Medulla oblongata (tissue), 1 donor: ENCODE data around the gene FATE1.
"Not testable (repeated sequence)": the region's sequence is repeated elsewhere in the genome, so short reads cannot be mapped to it uniquely, and the experiment has no call there.

Source experiments
- DNase-seq: peaks from one replicate; pipeline ENCODE4 v3.0.0-alpha.2; 2015; ENCODE audit errors: extremely low spot score

The FATE1 gene, protein sequence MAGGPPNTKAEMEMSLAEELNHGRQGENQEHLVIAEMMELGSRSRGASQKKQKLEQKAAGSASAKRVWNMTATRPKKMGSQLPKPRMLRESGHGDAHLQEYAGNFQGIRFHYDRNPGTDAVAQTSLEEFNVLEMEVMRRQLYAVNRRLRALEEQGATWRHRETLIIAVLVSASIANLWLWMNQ

GRCh38 chrX:151715752-151716151, at the start of gene FATE1:
FATE1 (plus strand) TSS chrX:151716035; CDS start chrX:151716120, 85 bp downstream.
- DNase-seq, result no peak

- DNase-seq, result no peak
Measured at GRCh38 chrX:151675121-151675746, 40.6 kb upstream of the FATE1 start.

DNA sequence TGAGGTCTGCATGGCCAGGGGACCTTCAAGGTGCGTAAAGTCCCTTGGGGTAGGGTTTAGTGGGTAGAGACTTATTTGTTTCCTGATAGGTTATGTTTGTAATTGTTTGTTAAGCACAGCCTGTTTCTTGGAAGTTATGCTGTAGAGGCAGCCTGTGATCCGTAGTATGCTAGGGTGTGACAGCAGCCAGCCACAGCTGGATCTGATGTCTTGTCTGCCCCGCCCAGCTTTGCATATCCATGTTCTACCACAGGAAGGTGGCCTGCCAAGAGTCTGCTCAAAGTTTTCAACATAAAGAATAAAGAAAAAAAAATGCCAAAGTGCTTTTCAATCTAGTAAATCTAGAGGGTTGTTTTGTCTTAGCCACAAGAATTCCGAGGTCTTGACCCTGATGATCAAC, 39.6 kb upstream of the FATE1 start:
- no peak for DNase-seq

DNA sequence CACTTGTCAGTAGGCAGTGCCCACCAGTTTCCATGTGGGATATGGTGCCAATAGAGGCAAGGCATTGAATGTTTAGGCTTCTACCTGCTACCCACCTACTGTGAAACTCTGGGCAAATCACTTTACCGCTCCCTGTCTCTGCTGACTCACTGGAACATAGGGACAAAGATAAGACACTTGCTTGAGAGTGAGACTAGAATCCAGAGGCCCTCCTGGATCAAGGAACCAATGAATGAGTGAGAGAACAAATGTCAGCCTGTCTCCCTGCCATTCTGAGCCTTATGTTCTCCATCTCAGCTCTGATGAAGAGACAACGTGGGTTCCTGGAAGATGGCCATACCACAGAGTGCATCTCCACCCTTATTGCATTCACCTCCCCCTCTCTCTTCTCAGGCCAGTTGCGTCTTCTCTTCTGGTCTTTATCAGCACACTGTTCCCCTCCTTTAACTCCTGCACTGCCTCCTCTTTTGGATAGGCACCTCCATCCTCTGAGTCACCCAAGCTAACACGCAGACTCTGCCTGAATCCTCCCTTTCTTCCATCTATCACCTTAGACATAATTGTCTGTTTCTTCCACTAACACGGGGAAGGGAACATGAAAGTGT, 35.9 kb upstream of the FATE1 start:
- no peak for DNase-seq

DNA sequence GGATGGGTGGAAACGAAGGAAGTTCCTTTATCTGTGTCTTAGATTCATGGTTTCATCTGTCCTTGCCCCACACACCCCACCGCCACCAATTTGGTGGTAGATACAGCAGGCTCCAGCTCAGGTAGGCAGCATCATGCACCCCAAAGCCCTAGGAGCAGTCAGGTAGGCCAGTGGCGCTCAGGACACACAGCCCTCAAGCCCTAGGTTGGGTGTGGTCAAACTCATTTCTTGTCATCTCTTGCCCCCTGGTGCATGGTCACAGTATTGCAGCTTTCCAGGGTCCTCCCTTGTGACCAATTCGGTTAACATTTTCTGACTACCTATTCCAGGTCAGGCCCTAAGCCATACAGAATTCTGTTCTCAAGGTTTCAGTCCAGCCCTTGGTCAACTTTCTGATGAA, 35.0 kb upstream of the FATE1 start:
- peak; percentile 25 for DNase-seq

DNA sequence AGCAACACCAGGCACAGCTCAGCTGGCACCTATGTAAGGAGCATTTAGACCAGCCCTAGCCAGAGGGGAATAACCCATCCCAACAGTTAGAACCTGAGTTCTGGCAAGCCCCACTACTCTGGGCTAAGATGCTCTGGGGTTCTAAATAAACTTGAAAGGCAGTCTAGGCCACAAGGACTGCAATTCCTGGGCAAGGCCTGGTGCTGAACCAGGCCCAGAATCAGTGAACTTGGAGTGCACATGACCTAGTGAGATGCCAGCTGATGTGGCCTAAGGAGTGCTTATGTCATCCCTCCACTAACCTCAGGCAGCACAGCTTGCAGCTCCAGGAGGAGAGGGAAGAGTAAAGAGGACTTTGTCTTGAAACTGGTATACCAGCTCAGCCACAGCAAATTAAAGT, 28.2 kb upstream of the FATE1 start:
- no peak for DNase-seq

- DNase-seq, result no peak
Measured at GRCh38 chrX:151688695-151689094, 27.1 kb upstream of the FATE1 start.

GRCh38 chrX:151692825-151693224, 23.0 kb upstream of the FATE1 start:
- DNase-seq, result no peak

DNA sequence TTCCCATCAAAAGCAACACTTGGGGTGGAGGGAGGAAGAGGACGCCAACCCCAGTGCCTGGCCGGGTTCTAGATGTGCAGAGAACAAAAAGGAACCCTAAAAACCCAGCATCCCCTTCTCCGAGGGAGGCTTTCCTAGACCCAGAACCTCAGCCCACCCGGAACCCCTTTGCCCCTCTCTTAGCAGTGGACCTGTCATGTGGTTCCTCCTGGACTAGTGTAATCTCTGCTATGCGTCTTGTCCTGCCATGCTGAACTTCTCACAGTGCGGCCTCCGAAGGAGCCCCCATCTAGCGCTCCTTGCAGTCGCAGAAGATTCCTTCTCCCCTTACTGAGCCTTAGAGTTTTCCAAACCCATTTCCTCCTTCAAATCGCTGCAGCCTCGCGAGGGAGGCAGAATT, 21.7 kb upstream of the FATE1 start:
- DNase-seq, result no peak

- no peak for DNase-seq
Measured at GRCh38 chrX:151694661-151695582, 20.9 kb upstream of the FATE1 start, which contains the start of gene PRRG3. PRRG3 (plus strand) TSS chrX:151695458; CDS start chrX:151698815, 3,357 bp downstream.

DNA sequence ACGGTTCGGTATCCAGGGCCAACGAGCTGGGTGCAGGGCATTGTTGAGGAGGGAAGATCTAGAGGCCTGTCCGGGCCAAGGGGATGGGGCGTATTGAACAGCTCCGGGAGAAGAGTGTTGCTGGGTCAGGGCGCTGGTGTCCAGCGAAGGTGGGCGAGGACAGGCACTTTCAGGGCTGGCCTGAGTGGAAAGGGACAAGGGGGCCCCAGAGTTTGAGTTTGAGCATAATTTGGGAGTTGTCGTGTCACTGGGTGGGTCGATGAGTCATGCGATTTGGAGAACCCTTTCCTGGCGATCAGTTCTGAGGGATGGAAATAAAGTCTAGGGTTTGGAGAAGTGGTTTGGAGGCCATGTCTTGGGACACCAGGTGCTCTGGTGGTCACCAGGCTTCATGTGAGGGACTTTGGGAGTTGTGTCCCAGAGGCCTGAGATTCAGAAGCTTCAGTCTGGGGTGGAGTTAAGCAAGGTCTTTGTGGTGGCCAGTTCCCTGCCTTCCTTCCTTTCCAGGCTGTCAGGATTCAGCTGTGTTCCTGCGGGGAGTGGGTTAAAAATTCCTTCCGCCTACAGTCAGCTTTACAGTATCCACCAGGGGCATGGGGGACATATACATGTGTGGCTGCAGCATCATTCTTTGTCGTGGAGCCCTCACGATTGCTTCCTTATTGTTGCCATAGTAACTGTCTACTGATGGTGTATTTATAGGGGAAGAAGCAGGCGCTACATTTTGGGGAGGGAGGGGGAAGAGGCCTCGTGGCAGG, 20.1 kb upstream of the FATE1 start:
- DNase-seq, result no peak

GRCh38 chrX:151697082-151697481, 18.8 kb upstream of the FATE1 start:
- DNase-seq, result not testable (repeated sequence)

GRCh38 chrX:151697522-151697921, 18.3 kb upstream of the FATE1 start:
- no peak for DNase-seq

- no peak for DNase-seq
Measured at GRCh38 chrX:151698485-151698884, 17.4 kb upstream of the FATE1 start.

- no peak for DNase-seq
Measured at GRCh38 chrX:151699746-151700145, 16.1 kb upstream of the FATE1 start.

DNA sequence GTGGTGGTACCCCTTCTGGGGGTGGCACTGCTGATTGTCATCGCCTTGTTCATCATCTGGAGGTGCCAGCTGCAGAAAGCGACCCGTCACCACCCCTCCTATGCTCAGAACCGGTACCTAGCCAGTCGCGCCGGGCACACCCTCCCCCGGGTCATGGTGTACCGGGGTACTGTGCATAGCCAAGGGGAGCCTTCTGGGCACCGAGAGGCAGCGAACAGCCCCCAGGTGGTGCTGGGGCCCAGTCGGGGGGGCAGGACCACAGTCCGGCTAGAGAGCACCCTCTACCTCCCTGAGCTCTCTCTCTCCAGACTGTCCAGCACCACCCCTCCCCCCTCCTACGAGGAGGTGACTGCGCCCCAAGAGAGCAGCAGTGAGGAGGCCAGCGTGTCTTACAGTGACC, 15.3 kb upstream of the FATE1 start:
- no peak for DNase-seq

GRCh38 chrX:151701071-151701470, 14.8 kb upstream of the FATE1 start:
- DNase-seq, result no peak

GRCh38 chrX:151701531-151701930, 14.3 kb upstream of the FATE1 start:
- DNase-seq, result no peak

GRCh38 chrX:151702026-151702714, 13.7 kb upstream of the FATE1 start:
- no peak for DNase-seq

DNA sequence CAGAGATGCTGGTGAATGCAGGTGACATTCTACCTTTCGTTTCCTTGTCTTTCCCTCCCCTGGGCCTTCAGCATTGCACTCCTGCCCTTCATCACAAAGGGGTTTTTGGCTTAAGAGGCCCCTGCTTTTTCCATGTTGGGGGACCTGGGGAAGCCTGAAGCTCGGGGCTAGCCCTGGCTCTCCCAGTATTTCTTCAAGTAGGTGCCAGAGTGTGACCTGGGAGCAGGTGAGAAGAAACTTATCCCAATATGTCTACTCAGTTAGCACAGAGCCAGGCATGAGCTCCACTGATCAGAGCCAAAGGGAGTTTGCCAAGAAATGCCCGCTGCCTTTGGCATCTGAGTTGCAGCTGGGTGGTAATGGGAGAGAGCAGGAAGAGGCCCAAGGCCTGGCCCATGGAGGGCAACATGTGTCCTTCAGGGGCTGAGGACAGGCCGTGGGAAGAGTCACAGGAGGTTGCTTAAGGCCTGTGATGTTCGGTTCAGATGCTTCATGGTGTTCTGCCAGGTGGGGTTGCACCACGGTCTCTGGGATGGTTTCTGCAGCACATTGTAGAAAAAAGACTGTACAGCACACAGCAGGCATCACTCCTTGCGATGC, 13.0 kb upstream of the FATE1 start:
- DNase-seq, result no peak
